ENCODE results near the gene EDIL3.
"Not testable (repeated sequence)": the region's sequence is repeated elsewhere in the genome, so short reads cannot be mapped to it uniquely, and the experiment has no call there.

Gene EDIL3

DNA sequence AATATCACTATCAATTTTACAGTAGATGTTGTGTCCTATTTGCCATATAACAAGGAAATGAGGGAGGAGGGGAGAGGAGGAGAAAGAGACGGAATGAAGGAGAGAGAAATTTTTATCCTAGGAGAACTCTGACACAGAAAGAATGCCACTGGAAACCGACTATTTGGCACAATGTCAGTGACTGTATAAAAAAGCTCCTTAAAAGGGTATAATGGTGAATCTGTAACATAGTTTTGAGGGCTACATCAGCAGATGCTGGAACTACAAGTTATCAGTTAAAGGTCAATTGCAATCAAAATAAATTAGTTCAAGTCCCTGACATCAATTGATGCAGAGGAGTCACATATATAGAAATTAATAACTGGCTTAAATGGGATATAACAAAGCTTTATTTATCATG, 5.7 kb downstream of the EDIL3 start:
- no peak for DNase-seq (ENCODE audit: low read depth in 2 of 2)

DNA sequence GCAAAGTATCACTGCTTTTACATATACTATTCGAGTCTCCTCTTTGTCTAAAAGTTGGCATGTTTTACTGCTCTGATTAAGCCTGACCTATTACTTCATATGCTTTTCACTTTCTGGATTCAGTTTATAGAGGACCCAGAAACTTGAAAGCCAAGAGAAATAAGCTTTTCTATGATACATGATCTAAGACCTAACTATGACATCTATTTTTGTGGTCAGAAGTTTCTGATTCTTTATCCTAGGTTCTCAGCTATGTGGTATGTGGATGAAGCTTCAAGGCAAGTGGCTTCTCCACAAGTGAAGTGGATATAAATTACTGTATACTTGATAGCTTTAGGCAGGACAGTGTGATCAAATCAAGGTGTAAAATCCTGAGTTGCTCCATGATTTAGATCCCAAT, 6.3 kb downstream of the EDIL3 start:
- DNase-seq (ENCODE audit: low read depth in 2 of 2): no peak

GRCh38 chr5:84376346-84376745, 8.3 kb downstream of the EDIL3 start:
- no peak for DNase-seq (ENCODE audit: low read depth in 2 of 2)

DNA sequence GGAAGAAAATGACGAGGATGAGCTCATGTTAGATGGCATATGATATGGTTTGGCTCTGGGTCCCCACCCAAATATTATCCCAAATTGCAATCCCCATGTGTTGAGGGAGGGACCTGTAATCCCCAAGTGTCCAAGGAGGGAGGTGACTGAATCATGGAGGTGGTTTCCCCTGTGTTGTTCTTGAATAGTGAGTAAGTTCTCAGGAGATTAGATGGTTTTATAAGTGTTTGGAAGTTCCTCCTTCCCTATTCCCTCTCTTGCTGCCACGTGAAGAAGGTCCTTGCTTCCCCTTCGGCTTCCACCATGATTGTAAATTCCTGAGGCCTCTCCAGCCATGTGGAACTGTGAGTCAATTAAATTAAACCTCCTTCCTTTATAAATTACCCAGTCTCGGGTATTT, 10.1 kb downstream of the EDIL3 start:
- DNase-seq (ENCODE audit: low read depth in 2 of 2): no peak

DNA sequence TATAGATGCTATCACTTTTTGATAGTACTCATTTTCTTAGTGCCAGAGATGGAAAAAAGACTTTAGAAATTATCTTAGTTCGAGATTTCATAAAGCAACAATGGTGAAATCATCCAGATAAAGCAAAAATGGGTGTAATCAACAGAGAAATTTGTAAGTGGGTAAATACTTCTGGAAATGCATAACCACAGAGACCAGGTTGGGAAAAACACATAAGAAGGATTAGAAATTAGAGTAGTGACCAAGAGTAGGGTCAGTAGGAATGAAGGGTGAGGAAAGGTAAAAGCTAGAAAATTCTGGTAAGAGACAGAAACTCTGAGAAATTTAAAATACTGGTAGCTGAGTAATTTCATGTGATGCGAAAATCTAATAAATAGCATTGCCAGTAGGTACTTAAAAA, 11.2 kb downstream of the EDIL3 start:
- no peak for DNase-seq (ENCODE audit: low read depth in 2 of 2)

- DNase-seq (ENCODE audit: low read depth in 2 of 2): no peak
Observed at GRCh38 chr5:84372066-84372695, 12.5 kb downstream of the EDIL3 start.

DNA sequence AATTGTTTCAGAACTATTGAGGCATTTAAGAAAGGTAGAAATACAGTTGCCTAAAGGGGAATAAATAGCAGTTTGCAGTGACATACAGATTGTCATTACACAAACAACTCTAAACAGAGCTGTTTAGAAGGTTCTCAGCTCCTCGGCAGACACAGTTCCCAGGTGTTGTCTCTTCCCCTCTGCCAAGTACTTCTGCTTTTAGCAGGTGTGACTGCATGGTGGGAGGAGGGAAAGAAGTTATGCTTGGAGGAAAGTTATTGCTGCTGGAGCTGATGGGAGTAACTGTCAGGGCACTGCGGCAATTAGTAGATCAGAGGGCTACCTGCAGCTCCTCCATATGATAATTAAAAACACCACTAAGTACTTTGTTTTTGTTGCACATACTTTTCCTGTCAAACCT, 14.5 kb downstream of the EDIL3 start:
- no peak for DNase-seq (ENCODE audit: low read depth in 2 of 2)

- DNase-seq (ENCODE audit: low read depth in 2 of 2): no peak
Observed at GRCh38 chr5:84364043-84364442, 20.6 kb downstream of the EDIL3 start.

GRCh38 chr5:84362061-84362720, 22.5 kb downstream of the EDIL3 start:
- no peak for DNase-seq (ENCODE audit: low read depth in 2 of 2)

DNA sequence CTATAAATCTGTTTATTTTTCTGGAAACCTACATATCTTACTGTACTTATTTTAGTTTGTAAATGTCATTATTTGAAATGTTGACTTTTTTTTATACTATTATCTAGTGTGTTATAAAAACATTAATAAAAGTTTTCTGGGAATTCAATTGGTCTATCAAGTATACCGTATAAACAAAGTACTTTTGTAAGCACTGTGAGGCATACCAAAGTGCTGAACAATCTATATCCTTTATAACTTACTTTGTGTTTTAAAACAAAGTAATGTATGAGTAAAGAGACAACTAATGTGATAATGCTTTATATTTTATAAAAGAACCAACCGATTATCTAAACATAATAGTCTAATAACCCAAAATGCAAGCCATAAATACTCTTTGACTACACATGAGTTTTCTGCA, 23.1 kb downstream of the EDIL3 start:
- no peak for DNase-seq (ENCODE audit: low read depth in 2 of 2)

GRCh38 chr5:84360056-84360455, 24.6 kb downstream of the EDIL3 start:
- DNase-seq (ENCODE audit: low read depth in 2 of 2): no peak

- DNase-seq (ENCODE audit: low read depth in 2 of 2): no peak
Observed at GRCh38 chr5:84354101-84354500, 30.6 kb downstream of the EDIL3 start.

GRCh38 chr5:84344788-84345187, 39.9 kb downstream of the EDIL3 start:
- DNase-seq (ENCODE audit: low read depth in 2 of 2): no peak

- DNase-seq (ENCODE audit: low read depth in 2 of 2): no peak
Observed at GRCh38 chr5:84343171-84343570, 41.5 kb downstream of the EDIL3 start.

- DNase-seq (ENCODE audit: low read depth in 2 of 2): no peak
Observed at GRCh38 chr5:84332106-84332505, 52.6 kb downstream of the EDIL3 start.

DNA sequence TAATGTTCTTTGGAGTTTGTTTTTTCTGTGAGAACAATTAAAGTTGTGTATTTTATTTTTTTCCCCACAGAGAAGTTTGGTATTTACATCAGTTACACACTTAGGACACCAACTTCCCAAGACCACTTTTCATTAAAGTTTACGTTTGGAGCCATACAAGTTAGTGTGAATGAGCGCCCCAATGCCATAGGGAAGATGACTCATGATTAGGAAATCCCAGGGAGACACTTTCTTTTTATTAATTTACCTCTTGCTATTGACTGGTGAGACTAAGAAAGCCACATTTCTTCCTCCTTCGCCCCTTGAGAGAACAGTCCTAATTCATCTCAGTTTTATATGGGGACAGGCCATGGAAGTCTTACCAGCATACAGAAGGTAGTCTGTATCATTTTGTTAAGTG, 57.1 kb downstream of the EDIL3 start:
- no peak for DNase-seq (ENCODE audit: low read depth in 2 of 2)

DNA sequence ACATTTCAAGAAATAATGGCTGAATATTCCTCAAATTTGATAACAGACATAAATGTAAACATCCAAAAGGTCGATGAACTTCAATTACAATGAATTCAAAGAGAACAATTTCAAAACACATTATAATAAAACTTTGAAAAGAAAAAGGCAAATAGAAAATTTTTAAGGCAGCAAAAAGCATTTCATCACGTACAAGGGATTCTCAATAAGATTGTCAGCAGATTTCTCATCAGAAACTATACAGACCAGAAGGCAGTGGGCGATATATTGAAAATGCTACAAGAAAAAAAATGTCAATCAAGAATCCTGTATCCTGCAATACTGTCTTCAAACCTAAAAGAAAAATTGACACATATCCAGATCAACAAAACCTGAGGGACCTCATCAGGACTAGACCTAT, 62.0 kb downstream of the EDIL3 start:
- no peak for DNase-seq (ENCODE audit: low read depth in 2 of 2)

DNA sequence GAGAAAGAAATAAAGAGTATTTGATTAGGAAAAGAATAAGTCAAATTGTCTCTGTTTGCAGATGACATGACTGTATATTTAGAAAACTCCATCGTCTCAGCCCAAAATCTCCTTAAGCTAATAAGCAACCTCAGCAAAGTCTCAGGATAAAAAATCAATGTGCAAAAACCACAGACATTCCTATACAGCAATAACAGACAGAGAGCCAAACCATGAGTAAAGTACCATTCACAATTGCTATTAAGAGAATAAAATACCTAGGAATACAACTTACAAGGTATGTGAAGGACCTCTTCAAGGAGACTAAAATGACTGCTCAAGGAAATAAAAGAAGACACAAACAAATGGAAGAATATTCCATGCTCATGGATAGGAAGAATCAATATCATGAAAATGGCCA, 66.9 kb downstream of the EDIL3 start:
- DNase-seq (ENCODE audit: low read depth in 2 of 2): not testable (repeated sequence)

GRCh38 chr5:84312280-84312679, 72.4 kb downstream of the EDIL3 start:
- not testable (repeated sequence) for DNase-seq (ENCODE audit: low read depth in 2 of 2)

DNA sequence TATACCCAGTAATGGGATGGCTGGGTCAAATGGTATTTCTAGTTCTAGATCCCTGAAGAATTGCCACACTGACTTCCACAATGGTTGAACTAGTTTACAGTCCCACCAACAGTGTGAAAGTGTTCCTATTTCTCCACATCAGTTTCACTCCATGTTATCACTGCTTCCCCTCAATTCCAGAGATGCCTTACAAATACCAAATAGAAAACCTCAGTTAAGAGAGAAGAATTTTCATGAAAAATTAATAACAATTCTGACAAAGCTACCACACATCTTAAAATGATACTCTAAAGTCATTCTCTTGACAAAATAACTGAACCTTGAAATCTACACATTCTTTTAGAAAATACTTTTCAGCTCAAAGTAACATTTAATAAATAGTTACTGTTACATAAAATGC, 74.8 kb downstream of the EDIL3 start:
- DNase-seq (ENCODE audit: low read depth in 2 of 2): not testable (repeated sequence)

- DNase-seq (ENCODE audit: low read depth in 2 of 2): no peak
Observed at GRCh38 chr5:84306601-84307000, 78.1 kb downstream of the EDIL3 start.

GRCh38 chr5:84304599-84304998, 80.1 kb downstream of the EDIL3 start:
- no peak for DNase-seq (ENCODE audit: low read depth in 2 of 2)

DNA sequence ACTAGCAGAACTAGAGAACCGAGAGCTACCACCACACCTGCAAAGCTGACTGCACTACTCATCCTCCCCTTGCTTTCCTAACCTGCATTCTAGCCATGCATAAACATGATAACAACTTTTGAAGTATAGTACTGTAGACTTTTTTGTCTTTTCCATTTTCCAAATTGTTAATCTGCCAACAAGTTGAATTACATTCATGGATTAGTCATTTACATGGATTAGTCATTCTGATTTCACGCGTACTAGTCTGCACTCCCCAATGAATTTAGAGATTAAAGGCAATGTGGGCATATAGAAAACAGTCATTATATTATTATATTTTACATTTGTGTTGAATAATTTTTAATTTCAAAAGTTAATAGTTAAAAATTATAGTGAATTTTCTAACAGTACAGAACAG, 81.4 kb downstream of the EDIL3 start:
- DNase-seq (ENCODE audit: low read depth in 2 of 2): no peak

DNA sequence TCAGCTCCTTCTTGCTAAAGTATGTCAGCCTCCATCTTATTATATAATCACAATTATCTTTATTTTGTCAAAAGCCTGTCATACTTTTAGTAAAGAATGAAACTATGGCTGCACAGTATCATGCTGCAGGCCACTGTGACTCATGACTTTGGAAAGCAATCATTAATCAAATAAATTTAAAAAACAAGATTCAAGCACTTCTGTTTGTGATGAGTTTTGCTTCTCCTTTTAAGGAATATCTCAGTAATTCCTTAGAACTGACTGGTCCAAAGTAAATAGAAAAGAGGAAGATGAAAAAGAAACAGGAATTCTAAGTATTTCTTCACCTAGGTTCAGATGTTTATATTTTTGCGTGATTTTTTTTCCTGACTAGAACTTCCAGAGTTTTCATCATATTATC, 83.1 kb downstream of the EDIL3 start:
- DNase-seq (ENCODE audit: low read depth in 2 of 2): no peak

Measured in stimulated activated CD8-positive, alpha-beta memory T cell treated with anti-CD3 and anti-CD28 coated beads, Interleukin-7, amount 100 ng/mL, for 1 hour (primary cell).